Smooth muscle cell (in vitro differentiated cells): ENCODE measurements around the gene PSME4. TPM values are rescaled to one million over a fixed set of nuclear protein-coding genes. Genes with fewer than 3 reads are reported as not detected.
A peak's percentile ranks its signal among the peaks of the same experiment; 100 is the strongest.

Experiments
- DNase-seq: peaks from one replicate; lab custom pipeline; 2025; ENCODE audit not compliant: unreplicated experiment; lab: John Stamatoyannopoulos, UW
- H2AFZ ChIP-seq: fragments of 200-600 bp; sonication (generic); 2 replicates; pipeline ENCODE4 v1.6.0; 2016; ENCODE audit warnings: antibody characterized with exemption, low read depth, mild to moderate bottlenecking
- H3F3A ChIP-seq: fragments of 200-600 bp; sonication (generic); 2 replicates; pipeline ENCODE4 v1.6.0; 2017; ENCODE audit warnings: antibody characterized with exemption, low read depth
- H3K27ac ChIP-seq: fragments of 200-600 bp; sonication (generic); 2 replicates; pipeline ENCODE4 v1.5.1; 2016; ENCODE audit warnings: low read depth, mild to moderate bottlenecking
- H3K27me3 ChIP-seq: fragments of 200-600 bp; sonication (generic); 2 replicates; pipeline ENCODE4 v1.6.1; 2016; ENCODE audit warnings: low read depth, mild to moderate bottlenecking
- H3K36me3 ChIP-seq: fragments of 200-600 bp; sonication (generic); 2 replicates; pipeline ENCODE4 v1.5.1; 2016; ENCODE audit warnings: low read depth
- H3K4me1 ChIP-seq: fragments of 200-600 bp; sonication (generic); 2 replicates; pipeline ENCODE4 v1.5.1; 2016; ENCODE audit warnings: low read depth
- H3K4me2 ChIP-seq: fragments of 200-600 bp; sonication (generic); 2 replicates; pipeline ENCODE4 v1.6.0; 2016; ENCODE audit warnings: mild to moderate bottlenecking
- H3K4me3 ChIP-seq: fragments of 200-600 bp; sonication (generic); 2 replicates; pipeline ENCODE4 v1.5.1; 2016; ENCODE audit warnings: mild to moderate bottlenecking
- H3K79me2 ChIP-seq: fragments of 200-600 bp; sonication (generic); 2 replicates; pipeline ENCODE4 v1.6.0; 2016; ENCODE audit warnings: low read depth, mild to moderate bottlenecking
- H3K9ac ChIP-seq: fragments of 200-600 bp; sonication (generic); 2 replicates; pipeline ENCODE4 v1.6.0; 2016; ENCODE audit warnings: low read depth
- H3K9me3 ChIP-seq: fragments of 200-600 bp; sonication (generic); replicated peaks from 2 replicates; pipeline ENCODE4 v1.5.1; 2016; ENCODE audit warnings: low read depth
- H4K20me1 ChIP-seq: fragments of 200-600 bp; sonication (generic); 2 replicates; pipeline ENCODE4 v1.6.0; 2016; ENCODE audit warnings: low read depth
- CTCF ChIP-seq: fragments of 200-600 bp; sonication (generic); IDR thresholded peaks from 2 replicates; pipeline ENCODE4 v1.5.1; 2017; ENCODE audit warnings: borderline replicate concordance, mild to moderate bottlenecking, antibody characterized with exemption; ENCODE audit not compliant: insufficient read depth, poor library complexity, severe bottlenecking
- WGBS: methylation state at CpG from one replicate; pipeline ENCODE4 v1.1.7; 2016; ENCODE audit warnings: low lambda C conversion rate; 5-methylcytosine and 5-hydroxymethylcytosine counted together
- polyA plus RNA-seq: library from polyadenylated mRNA; unstranded; fragments of >200 nt; fragmentation: Nextera tagmentation; extraction: Ambion mirVana; gene quantifications from 2 replicates; pipeline ENCODE4 v1.2.1, GENCODE V29; 2016
- total RNA-seq: library from RNA; depleted of rRNA; stranded (reverse); fragments of >200 nt; gene quantifications from 2 replicates; pipeline ENCODE4 v1.2.3, GENCODE V29; 2014

The PSME4 gene
- total and polyA plus RNA-seq, 2 experiments from 2014 or later, result 11.3 to 65.2 TPM

DNA sequence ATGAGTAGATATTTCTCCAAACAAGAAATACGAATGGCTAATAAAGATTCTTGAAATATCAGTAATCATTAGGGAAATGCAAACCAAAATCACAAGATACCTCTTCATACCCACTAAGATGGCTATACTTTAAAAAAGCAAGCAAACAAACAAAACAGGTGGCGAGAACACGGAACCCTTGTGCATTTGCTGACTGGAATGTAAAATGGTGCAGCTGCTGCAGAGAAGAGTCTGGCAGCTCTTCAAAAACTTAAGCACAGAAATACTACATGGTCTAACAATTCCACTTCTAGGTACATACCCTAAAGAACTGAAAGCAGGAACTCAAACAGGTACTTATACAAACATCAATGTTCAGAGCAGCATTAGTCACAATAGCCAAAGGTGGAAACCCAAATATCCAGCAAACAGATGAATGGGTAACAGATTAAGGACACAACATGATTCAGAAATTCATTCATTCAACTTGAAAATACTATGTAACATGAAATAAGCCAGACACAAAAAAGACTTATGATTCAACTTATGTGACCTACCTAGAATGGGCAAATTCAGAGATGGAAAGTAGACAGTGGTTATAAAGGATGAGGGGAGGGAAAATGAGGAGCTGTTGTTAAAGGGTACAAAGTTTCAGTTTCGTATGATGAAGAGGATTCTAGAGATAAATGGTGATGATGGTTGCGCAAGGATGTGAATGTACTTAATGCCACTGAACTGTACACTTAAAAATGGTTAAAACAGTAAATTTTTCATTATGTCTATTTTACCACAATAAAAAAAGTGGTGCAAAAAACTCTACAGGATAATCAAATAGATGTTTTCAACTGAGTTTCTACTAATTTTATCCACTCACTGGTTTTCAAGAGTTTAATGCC lies 84.2 kb downstream of the PSME4 start:
- H3K79me2 ChIP-seq, result peaks cover 7% of the 10 kb centered on the region
- no peaks in the 10 kb centered on the region for H3F3A ChIP-seq
- WGBS, result 94% methylated on average over 5 of the region's 5 CpGs
- no peak overlapping the region for H3K9ac ChIP-seq
- H3K27ac ChIP-seq, result no peak overlapping the region
- no peak overlapping the region for H3K4me3 ChIP-seq
- no peaks in the 10 kb centered on the region for H3K9me3 ChIP-seq
- H3K4me1 ChIP-seq, result no peaks in the 10 kb centered on the region
- H4K20me1 ChIP-seq, result no peaks in the 10 kb centered on the region
- TF ChIP-seq CTCF, result no peak
- peaks cover 60% of the 10 kb centered on the region for H3K36me3 ChIP-seq
- no peaks in the 10 kb centered on the region for H3K27me3 ChIP-seq
- no peak overlapping the region for H2AFZ ChIP-seq
- DNase-seq, result no peak
- no peak overlapping the region for H3K4me2 ChIP-seq

DNA sequence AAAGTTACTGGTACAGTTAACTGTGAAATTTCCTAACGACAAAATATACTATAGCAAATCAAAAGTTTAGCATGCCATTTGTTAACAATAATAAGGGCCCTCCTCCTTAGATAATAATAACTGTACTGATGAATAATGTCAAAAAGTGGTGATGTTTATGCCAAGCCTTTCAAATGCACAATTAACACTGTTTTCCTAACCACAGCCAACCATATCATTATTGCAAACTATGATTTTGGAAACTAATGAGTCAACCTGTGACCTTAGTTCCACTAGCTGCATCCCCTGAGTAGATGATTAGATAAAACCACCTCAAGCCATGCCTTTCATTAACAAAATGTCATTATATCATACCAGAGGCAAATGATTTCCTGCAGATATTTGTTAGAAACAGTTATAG lies 85.9 kb downstream of the PSME4 start:
- Histone ChIP-seq H3K27ac (no peak overlapping the region), H3K36me3 (peaks cover 66% of the 10 kb centered on the region), H3K9ac (no peak overlapping the region), H3K4me1 (no peaks in the 10 kb centered on the region), H2AFZ (no peak overlapping the region), H3K9me3 (no peaks in the 10 kb centered on the region), H3K4me3 (no peak overlapping the region), H3K79me2 (peaks cover 7% of the 10 kb centered on the region), H3F3A (no peaks in the 10 kb centered on the region), H3K27me3 (no peaks in the 10 kb centered on the region), H4K20me1 (no peaks in the 10 kb centered on the region), H3K4me2 (no peak overlapping the region)
- no peak for DNase-seq
- 97% methylated on average over 1 of the region's 1 CpG for WGBS
- no peak for TF ChIP-seq CTCF

DNA sequence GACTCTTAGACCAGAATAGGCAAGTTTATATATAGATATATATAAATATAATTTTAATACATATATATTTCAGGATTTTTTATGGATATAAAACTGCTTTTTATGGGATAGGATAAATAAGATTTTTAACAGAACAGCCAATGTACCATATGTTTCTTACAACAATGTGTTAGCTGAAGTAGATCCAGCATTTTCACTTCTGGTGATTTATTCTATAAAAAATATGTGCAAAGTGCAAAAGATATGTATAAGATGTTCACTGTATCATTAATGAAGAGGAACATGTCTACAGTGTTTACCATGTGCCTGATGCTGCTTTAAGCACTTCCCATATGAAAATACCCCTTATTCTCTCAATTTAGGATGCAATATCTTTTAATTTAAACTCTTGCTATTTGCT lies 88.8 kb downstream of the PSME4 start:
- TF ChIP-seq CTCF, result no peak
- peaks cover 7% of the 10 kb centered on the region for H3K79me2 ChIP-seq
- no peak overlapping the region for H3K27ac ChIP-seq
- no peaks in the 10 kb centered on the region for H3K4me1 ChIP-seq
- no peaks in the 10 kb centered on the region for H3K9me3 ChIP-seq
- H3K4me2 ChIP-seq, result no peak overlapping the region
- H3K36me3 ChIP-seq, result peaks cover 45% of the 10 kb centered on the region
- no peak overlapping the region for H3K4me3 ChIP-seq
- no peak overlapping the region for H2AFZ ChIP-seq
- DNase-seq, result no peak
- no peaks in the 10 kb centered on the region for H3F3A ChIP-seq
- peaks cover 4% of the 10 kb centered on the region for H4K20me1 ChIP-seq
- no peaks in the 10 kb centered on the region for H3K27me3 ChIP-seq
- no peak overlapping the region for H3K9ac ChIP-seq

- no peak for TF ChIP-seq CTCF
- Histone ChIP-seq H3K9me3 (no peaks in the 10 kb centered on the region), H3K27ac (peak overlapping the region; percentile 9), H3K4me3 (no peak overlapping the region), H2AFZ (no peak overlapping the region), H3K4me1 (no peaks in the 10 kb centered on the region), H3K4me2 (no peak overlapping the region), H3K79me2 (peaks cover 7% of the 10 kb centered on the region), H3K36me3 (peaks cover 41% of the 10 kb centered on the region), H3F3A (no peaks in the 10 kb centered on the region), H3K27me3 (no peaks in the 10 kb centered on the region), H3K9ac (no peak overlapping the region), H4K20me1 (peaks cover 4% of the 10 kb centered on the region)
- WGBS, result 100% methylated on average over 2 of the region's 2 CpGs
- DNase-seq, result no peak
Observed at GRCh38 chr2:53881360-53881759, 89.4 kb downstream of the PSME4 start.
